GM19397 (cell line): Measurements from ENCODE around the gene PRH2.

Experiments
- ATAC-seq: cut with Tn5 transposase; IDR thresholded peaks from one replicate; pipeline ENCODE4 v1.9.1; 2021; ENCODE audit warnings: mild to moderate bottlenecking, moderate library complexity; ENCODE audit not compliant: unreplicated experiment

The PRH2 gene

GRCh38 chr12:10959804-10960203, 30.8 kb downstream of the PRH2 start:
- ATAC-seq = no peak

GRCh38 chr12:10960211-10960610, 31.2 kb downstream of the PRH2 start:
- no peak for ATAC-seq

GRCh38 chr12:10965476-10965875, 36.4 kb downstream of the PRH2 start:
- no peak for ATAC-seq

- no peak for ATAC-seq
Observed at GRCh38 chr12:10966314-10966713, 37.3 kb downstream of the PRH2 start.

GRCh38 chr12:10967409-10967808, 38.4 kb downstream of the PRH2 start:
- no peak for ATAC-seq

- ATAC-seq = no peak
Observed at GRCh38 chr12:10968765-10969456, 39.9 kb downstream of the PRH2 start.

- ATAC-seq = no peak
Observed at GRCh38 chr12:10974965-10975364, 45.9 kb downstream of the PRH2 start.

- no peak for ATAC-seq
Observed at GRCh38 chr12:10982244-10982643, 53.2 kb downstream of the PRH2 start.
